ENCODE measurements around the gene CFAP161. TPM values are rescaled to one million over a fixed set of nuclear protein-coding genes. Genes with fewer than 3 reads are reported as not detected.

CFAP161 gene
- total RNA-seq, 3 donors from 2014 or later = 0.66 to 1.0 TPM; not detected in 1

GRCh38 chr15:81163961-81164800, 30.1 kb downstream of the CFAP161 start:
- H3K27me3 ChIP-seq = no peaks in the 10 kb centered on the region
- H3K36me3 ChIP-seq = no peaks in the 10 kb centered on the region
- no peak overlapping the region for H3K27ac ChIP-seq
- TF ChIP-seq POLR2AphosphoS5 (IDR thresholded peaks at IDR 0.05) = no peak
- no peak for TF ChIP-seq CTCF (IDR thresholded peaks at IDR 0.05)
- no peak for TF ChIP-seq POLR2A (IDR thresholded peaks at IDR 0.05)
- intact Hi-C loops (cut with DNase I; ENCODE audit: low total_unique reads) = no loop called here
- no peaks in the 10 kb centered on the region for H3K9me3 ChIP-seq
- peaks cover 0 to 4% of the 10 kb centered on the region in 2 donors for H3K4me1 ChIP-seq
- H3K4me3 ChIP-seq = no peak overlapping the region
- DNase-seq (ENCODE audit: low spot score in 2 of 2) = no peak

DNA sequence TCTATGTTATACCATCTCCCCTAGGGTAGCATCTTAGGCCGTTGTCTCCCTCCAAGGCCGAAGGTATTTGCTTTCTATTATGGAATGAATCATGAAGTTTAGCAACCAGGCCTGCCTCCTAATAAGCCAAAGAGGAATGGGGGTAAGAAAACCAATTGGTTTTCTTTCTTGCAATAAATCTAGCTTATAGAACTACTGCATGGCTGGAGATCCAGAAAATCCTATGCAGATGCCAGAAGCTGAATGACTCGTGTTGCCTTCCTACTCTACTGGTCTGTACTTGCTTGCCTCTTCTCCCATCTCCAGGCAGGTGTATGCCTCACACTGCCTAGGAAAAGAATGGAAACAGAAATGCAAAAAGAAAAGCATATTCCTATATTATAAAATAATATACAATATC, 31.5 kb downstream of the CFAP161 start:
- no peaks in the 10 kb centered on the region for H3K4me1 ChIP-seq
- TF ChIP-seq POLR2A (IDR thresholded peaks at IDR 0.05) (no peak), POLR2AphosphoS5 (IDR thresholded peaks at IDR 0.05) (no peak), CTCF (IDR thresholded peaks at IDR 0.05) (no peak)
- H3K27ac ChIP-seq = no peak overlapping the region
- no peaks in the 10 kb centered on the region for H3K27me3 ChIP-seq
- no peak overlapping the region for H3K4me3 ChIP-seq
- no peak for DNase-seq (ENCODE audit: low spot score in 2 of 2)
- H3K9me3 ChIP-seq = no peaks in the 10 kb centered on the region
- no peaks in the 10 kb centered on the region for H3K36me3 ChIP-seq
- intact Hi-C loops (cut with DNase I; ENCODE audit: low total_unique reads) = no loop called here

- Histone ChIP-seq H3K4me1 (no peaks in the 10 kb centered on the region), H3K27ac (no peak overlapping the region), H3K27me3 (no peaks in the 10 kb centered on the region), H3K9me3 (no peaks in the 10 kb centered on the region), H3K36me3 (no peaks in the 10 kb centered on the region), H3K4me3 (no peak overlapping the region)
- DNase-seq (ENCODE audit: low spot score in 2 of 2) = no peak
- intact Hi-C loops (cut with DNase I; ENCODE audit: low total_unique reads) = no loop called here
- no peak for TF ChIP-seq POLR2AphosphoS5 (IDR thresholded peaks at IDR 0.05)
- no peak for TF ChIP-seq POLR2A (IDR thresholded peaks at IDR 0.05)
- TF ChIP-seq CTCF (IDR thresholded peaks at IDR 0.05) = no peak
Measured at GRCh38 chr15:81166636-81167305, 32.7 kb downstream of the CFAP161 start.

DNA sequence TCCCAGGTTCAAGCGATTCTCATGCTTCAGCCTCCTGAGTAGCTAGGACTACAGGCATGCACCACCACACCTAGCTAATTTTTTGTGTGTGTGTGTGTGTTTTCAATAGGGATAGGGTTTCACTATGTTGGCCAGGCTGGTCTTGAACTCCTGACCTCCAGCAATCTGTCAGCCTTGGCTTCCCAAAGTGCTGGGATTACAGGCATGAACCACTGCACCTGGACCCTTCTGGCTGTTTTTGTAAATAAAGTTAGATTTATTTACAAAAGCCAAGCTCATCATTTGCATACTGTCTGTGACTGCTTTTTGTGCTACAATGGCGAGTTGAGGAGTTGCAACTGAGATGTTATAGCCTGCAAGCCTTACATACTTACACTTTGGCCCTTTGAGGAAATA, 34.1 kb downstream of the CFAP161 start:
- no peak for DNase-seq (ENCODE audit: low spot score in 2 of 2)
- H3K27me3 ChIP-seq = no peaks in the 10 kb centered on the region
- no peak overlapping the region for H3K4me3 ChIP-seq
- H3K9me3 ChIP-seq = no peaks in the 10 kb centered on the region
- H3K36me3 ChIP-seq = no peaks in the 10 kb centered on the region
- intact Hi-C loops (cut with DNase I; ENCODE audit: low total_unique reads) = no loop called here
- TF ChIP-seq CTCF (IDR thresholded peaks at IDR 0.05) = no peak
- TF ChIP-seq POLR2A (IDR thresholded peaks at IDR 0.05) = no peak
- TF ChIP-seq POLR2AphosphoS5 (IDR thresholded peaks at IDR 0.05) = no peak
- H3K4me1 ChIP-seq = no peaks in the 10 kb centered on the region
- H3K27ac ChIP-seq = no peak overlapping the region

DNA sequence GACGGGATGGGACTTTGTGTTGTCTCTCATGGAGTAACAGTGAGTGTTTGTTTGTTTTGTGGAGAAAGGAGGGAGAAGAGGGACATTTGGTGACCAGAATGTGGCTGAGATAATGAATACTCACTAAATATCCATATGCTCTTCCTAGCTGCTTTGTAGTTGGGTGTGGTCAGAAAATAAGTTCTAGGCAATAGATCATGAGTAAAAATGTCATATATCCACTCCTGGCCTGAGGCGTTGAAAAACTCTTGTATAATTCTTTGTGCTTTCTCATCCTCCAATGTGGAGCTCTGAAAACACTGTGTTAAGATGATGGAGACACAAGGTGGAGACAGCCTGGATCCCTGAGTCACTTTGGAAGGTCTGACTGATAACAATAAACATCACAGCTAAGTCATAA, 34.6 kb downstream of the CFAP161 start:
- no peak for TF ChIP-seq POLR2AphosphoS5 (IDR thresholded peaks at IDR 0.05)
- TF ChIP-seq POLR2A (IDR thresholded peaks at IDR 0.05) = no peak
- TF ChIP-seq CTCF (IDR thresholded peaks at IDR 0.05) = no peak

More for the DNA sequence above, 34.6 kb downstream of the CFAP161 start:
- H3K27ac ChIP-seq = no peak overlapping the region
- no peaks in the 10 kb centered on the region for H3K4me1 ChIP-seq
- H3K4me3 ChIP-seq = no peak overlapping the region
- DNase-seq (ENCODE audit: low spot score in 2 of 2) = no peak
- no peaks in the 10 kb centered on the region for H3K36me3 ChIP-seq
- H3K9me3 ChIP-seq = no peaks in the 10 kb centered on the region
- H3K27me3 ChIP-seq = no peaks in the 10 kb centered on the region
- intact Hi-C loops (cut with DNase I; ENCODE audit: low total_unique reads) = no loop called here
